ENCODE results near the gene FAT3.

Gene FAT3

GRCh38 chr11:92219476-92219875, 5.1 kb upstream of the FAT3 start:
- H3K4me3 ChIP-seq (ENCODE audit: low read depth, low read length) = no peak overlapping the region
- DNase-seq (ENCODE audit: low read depth) = no peak
- no peak for TF ChIP-seq CTCF (IDR thresholded peaks at IDR 0.05; ENCODE audit: insufficient read depth, low read depth, low read length, missing control alignments)

- no peak overlapping the region for H3K4me3 ChIP-seq (ENCODE audit: low read depth, low read length)
- TF ChIP-seq CTCF (IDR thresholded peaks at IDR 0.05; ENCODE audit: insufficient read depth, low read depth, low read length, missing control alignments) = no peak
- DNase-seq (ENCODE audit: low read depth) = no peak
These were observed 1.9 kb upstream of the FAT3 start for GRCh38 chr11:92222701-92223100.

DNA sequence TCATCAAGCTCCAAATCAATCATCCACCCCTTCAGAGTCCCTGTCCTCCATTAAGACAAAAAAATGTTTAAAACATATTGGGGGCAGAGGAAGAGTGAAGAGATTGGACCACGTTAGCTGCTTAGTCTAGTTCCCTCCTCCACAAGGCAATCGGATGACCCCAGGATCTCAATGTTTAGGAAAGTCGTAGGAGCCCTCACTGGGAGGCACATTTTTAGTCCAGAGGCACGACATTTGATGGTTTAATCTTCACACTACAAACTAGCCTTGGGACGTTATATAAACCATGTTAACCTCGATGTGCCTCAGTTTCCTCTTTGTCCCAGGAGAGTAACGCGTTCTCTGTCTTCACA, 588 bp upstream of the FAT3 start:
- no peak overlapping the region for H3K4me3 ChIP-seq (ENCODE audit: low read depth, low read length)
- no peak for TF ChIP-seq CTCF (IDR thresholded peaks at IDR 0.05; ENCODE audit: insufficient read depth, low read depth, low read length, missing control alignments)
- no peak for DNase-seq (ENCODE audit: low read depth)

DNA sequence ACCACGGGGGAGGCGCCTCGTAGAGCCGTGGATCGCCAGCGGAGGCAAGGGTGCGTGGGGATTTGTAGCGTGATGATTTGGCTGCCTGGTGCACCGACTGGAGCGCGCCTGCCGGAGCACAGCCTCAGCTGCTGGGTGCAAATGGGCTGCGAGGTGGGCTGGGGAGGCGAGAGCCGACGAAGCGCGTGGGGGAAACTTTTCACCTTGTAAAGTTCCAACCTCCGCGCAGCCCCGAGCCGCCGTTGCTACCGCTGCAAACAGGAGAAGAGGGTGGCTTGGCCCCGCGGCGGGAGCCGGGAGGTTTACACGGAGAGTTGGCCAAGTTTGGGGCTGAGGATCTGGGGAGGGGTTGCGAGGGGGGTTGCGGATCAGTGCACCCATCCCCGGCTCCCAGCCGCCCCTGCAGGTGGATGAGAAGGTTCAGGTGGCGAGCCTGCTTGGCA, 528 bp downstream of the FAT3 start:
- no peak overlapping the region for H3K4me3 ChIP-seq (ENCODE audit: low read depth, low read length)
- TF ChIP-seq CTCF (IDR thresholded peaks at IDR 0.05; ENCODE audit: insufficient read depth, low read depth, low read length, missing control alignments) = no peak
- no peak for DNase-seq (ENCODE audit: low read depth)

DNA sequence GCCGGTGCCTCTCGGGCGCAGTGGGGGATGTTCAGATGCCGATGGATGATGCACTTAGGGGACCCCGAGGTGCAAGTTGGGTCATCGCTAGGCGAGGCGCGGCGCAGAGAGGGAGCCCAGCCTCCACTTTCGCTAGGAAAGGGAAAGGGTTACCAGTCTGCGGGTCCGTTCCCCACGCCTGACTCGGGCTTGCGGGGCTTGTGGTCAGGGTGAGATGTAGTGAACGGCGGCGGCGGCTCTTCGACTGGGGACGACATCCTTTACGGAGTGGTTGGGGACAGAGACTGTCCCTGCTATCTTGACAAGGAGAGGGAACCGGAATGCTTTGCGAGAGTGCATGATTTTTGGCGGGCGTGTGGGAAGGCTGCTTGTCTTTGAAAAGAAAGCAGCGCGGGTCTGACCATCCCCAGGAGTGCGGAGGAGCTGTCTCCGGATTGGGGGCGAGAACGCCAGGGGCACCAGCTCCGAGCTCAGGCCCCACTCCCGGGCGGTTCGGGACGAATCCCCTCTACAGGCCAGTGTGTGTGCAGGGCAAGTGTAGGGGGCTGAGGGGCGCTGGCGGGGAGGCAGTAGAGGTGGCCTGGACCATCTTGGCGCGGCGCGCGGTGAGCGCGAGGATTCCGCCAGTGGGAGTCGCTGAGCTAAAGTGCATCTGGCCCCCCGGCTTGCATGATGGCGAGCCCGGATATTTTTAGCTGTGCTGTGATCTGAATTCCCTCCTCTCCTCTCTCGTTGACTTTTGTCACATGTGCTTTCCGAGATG, 1.1 kb downstream of the FAT3 start:
- no peak overlapping the region for H3K4me3 ChIP-seq (ENCODE audit: low read depth, low read length)
- no peak for DNase-seq (ENCODE audit: low read depth)

DNA sequence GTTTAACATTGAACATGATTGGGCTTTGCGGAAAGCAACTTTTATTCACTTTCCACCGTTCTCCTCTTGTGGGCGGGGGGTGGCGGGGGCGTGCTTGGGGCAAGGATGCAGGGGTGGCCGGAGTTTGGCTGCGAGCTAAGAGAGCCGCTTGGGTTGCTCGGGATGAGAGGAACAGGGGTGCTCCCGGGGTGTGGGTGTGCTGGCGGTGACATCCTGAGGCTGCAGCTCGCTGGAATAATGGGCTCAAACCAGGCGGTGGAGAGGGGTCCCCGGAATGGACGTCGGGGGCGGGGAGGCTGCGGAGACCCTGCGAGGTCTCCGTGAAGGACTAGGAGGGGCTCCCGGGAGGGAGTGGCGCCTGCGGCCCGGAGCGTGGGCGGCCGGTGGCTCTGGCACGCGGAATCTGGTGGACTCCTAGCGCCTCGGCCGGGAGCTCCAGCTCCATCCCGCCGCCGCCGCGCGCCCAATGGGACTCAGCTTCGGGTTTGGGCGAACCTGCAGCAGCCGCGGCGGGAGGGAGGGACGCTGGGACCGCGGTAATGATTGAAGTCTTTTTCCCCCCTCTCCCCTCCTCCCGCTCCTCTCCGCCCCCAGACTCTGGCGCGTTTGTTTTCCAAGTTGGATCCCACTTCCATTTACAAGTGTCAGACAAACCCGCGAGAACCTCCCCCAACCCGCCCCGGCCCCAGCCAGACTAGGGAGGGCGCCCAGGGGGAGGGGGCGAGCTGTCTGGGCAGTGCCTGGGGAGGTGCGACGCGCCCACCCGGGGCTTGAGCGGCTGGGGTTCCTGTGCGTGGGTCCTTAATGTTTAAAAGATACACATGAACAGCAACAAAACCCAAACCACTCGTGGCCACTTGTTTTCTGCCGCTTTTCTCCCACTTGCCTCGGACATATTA, 2.0 kb downstream of the FAT3 start:
- no peak for DNase-seq (ENCODE audit: low read depth)
- TF ChIP-seq CTCF (IDR thresholded peaks at IDR 0.05; ENCODE audit: insufficient read depth, low read depth, low read length, missing control alignments) = no peak
- no peak overlapping the region for H3K4me3 ChIP-seq (ENCODE audit: low read depth, low read length)

More for the DNA sequence above, 1.1 kb downstream of the FAT3 start:
- TF ChIP-seq CTCF (IDR thresholded peaks at IDR 0.05; ENCODE audit: insufficient read depth, low read depth, low read length, missing control alignments) = no peak

Data from GM12865 (cell line).